Activated T-cell treated with anti-CD3 and anti-CD28 coated beads for 48 hours (primary cell): ENCODE measurements around the gene DLG5.

Experiments used
- DNase-seq: peaks from one replicate; pipeline ENCODE4 v3.0.0-alpha.2; 2020; ENCODE audit warnings: low read depth

The DLG5 gene

DNA sequence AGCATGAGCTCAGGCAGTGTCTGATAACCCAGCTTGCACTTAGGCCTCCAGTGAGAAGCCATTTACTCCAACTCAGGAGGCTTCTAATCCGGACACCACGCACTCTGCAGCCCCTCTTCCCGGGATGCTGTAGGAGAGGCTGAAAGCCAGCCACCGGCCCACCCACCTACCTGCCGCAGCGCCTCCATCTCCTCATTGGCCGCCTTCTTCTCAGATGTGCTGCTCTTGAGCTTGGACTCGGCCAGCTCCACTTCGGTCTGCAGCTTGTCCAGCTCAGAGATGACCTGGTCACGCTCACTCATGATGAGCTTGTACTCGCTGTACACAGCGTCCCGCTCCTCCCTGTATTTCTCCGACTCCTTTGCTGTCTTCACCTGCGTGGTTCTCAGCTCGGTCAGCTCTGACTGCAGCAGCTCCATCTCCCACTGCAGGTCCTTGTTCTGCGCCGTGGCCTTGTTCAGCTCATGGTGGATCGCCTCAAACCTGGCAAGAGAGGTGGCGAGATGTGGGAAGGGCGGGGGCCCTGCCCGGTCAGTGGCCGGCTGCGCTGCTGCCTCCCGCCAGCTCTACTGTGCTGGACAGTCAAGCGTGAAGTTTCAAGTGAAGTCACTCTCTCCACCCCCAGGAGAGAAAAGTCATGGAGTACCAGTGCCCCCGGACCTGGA lies 84.7 kb downstream of the DLG5 start:
- no peak for DNase-seq

DNA sequence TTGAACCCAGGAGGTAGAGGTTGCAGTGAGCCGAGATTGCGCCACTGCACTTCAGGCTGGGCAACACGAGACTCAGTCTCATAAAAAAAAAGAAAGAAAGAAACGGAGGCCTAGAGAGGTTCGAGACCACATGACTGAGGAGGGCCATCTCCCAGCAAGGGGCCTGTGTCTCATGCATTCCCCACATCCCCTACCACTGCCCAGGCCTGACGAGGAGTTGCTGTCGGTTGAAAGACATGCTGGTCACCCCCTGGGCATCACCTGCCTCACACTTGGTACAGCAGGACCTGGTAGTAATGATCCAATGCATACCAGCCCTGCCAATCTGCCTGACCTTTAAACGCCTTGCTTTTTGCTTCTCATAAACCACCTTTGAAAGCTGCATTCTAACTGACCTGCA lies 85.9 kb downstream of the DLG5 start:
- DNase-seq = no peak

DNA sequence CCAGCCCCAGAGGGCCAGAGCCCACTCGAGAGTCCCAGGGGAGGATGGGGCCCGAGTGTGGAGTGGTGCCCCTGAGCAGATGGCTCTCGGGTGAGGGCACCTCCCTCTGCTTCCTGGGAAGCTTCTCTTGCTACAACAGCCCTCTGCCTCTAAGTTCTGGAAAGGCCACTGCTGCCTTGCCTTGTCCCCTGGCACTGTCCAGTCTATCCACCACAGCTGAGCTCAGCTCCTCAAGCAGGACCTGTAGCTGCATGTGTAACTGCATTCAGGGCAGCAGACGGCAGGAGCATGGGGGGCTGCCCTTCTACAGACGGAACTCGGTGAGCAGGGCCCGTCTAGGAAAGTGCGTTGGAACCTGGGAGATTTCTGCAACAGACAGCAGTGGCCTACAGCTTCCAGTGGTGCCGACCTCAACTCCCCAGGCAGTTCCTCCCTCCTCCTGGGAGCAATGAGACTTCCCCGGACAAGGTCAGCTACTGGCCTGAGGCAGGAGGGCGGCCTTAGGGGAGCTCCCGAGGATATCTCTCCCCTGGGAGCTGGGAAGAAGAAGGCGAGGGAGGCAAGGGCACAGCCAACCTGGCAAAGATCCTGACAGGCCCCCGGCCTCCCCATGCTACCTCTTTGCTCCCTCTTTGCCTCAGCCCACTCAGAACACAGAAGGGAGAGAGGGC lies 88.5 kb downstream of the DLG5 start:
- DNase-seq = no peak

DNA sequence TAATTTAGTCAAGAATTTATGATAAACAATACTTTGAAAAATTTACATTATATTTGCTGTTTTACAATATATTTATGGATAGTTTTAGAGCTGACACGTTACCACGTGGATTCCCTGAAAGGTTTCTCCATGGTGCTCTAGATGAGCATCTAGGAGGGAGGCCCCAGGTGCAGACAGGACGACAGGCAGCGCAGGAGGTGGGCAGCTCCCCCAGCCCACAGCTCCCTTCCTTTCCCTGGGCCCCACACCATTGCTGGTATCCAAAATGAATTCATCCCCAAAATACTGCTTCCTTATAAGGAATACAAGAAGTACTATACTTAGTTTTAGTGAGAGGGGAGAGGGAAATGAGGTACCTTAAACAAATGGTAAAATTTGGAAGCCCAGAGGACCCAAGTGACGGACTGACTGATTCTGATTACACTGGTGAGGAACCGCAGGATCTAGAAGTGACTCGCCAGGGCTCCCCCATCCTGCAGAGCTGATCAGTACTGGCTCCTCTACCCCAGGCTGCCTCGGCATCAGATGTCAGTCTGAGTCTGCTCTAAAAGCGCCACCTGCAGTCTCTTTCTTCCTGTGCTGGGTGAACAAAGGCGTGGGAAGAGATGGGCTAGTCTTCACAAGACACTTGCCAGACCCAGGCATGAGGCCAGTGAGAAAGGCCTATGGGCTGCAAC lies 89.2 kb downstream of the DLG5 start:
- DNase-seq = peak; percentile 54

DNA sequence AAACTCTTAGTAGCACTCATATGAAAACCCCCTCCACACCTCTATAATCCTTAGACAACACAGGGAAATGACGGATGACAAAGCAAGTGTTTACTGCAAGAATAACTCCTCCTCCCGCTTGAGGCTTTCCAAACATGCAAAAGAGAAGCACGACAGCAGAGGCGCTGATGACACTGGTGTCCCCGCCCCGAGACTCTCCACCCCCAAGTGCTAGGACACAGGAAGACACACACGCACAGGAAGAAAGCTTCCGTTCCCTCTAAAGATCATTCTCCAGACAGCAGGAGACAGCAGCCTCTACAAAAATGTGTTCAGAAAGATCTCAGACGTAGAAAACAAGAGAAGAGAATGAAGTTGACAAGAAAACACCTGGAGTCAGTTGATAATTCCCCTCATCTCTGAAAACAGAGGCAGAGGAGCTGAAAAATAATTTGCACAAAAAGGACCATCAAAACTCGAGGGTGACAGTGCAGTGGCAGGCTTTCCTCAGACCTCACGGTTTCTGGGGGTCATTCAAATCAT lies 90.2 kb downstream of the DLG5 start:
- DNase-seq = peak; percentile 43

DNA sequence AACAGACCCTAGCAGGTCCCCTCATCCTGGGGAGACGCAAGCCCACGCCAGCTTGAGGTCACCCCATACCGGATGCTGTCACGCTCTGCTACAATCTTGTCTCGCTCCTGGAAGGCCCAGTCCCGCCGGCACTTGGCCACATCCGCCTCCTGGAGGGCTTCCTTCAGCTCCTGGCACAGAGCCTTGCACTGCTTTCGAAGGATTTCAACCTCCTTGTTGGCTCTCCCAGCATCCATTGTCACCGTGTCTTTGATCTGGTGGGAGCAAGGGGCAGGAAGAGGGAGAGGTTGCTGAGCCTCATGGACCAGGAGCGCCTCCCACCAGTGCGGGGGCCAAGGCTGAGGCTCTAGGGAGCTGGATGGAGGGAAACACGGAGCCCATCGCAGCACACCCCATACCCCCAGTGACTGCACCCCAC lies 90.9 kb downstream of the DLG5 start:
- no peak for DNase-seq

DNA sequence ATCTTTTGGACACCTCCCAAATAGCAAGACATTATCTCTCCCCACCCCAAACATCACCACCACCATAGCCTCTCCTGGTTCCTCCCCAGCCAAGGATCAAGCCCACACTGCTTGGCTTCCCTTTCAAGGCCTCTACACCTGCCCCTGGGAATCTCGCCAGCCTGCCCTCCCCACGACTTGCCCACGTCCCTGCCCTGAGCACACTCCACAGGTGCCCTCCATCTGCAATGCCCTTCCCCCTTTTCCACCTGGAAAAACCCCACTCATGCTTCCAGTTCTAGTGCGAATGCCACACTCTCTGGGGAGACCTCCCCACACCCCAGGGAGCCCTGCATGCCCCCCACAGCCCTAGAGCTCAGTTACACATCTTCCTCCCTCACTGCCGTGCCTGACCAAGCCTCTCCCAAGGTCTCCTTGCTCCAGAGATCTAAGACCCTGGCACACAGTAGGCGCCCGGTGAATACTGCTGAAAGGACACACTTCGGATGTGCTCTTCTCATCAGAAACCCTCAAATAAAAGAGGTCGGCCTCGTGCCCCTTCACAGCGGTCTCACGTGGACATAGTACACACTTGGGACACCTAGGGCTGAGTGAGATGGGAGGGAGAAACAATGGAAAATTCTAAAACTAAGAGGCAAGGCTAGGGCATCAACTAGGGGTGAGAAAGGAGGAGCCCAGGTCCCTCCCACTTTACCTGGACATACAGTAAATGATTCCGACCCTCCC lies 91.4 kb downstream of the DLG5 start:
- no peak for DNase-seq

DNA sequence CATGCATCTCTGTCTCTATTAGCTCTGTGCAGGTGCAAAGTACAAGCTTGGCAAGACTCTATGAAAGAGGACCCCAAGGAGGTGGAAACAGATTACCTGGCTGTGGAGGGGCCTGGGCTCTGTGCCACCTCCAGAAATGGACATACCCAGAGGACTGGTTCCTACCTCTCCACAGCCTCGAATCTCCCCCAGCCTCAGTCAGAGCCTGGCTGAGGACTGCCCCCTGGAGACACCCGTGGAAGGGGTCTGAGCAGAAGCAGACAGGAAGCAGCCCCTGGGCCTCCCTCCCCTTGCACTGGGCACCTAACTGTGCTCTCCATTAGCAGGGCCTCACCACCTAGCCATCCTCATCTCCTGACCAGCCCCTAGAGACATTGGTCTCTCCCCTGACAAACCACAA lies 92.0 kb downstream of the DLG5 start:
- no peak for DNase-seq

DNA sequence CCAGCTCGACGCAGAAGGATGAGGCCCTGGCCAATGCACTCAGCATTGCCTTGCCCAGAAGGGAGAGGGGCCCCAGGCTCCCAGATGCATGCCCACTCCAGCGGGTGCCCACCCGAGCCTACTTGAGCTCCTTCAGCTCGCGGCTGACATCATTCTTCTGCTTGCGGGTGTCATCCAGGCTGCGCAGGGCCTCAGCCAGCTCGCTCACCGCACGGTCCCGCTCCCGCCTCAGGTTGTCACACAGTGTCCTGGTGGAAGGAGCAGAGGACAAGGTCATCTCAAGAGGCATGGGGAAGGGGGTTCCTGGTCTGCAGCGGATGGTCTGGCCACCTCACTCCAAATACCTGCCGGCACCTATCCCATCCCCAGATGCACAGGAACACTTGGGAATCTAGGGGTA lies 92.8 kb downstream of the DLG5 start:
- no peak for DNase-seq

DNA sequence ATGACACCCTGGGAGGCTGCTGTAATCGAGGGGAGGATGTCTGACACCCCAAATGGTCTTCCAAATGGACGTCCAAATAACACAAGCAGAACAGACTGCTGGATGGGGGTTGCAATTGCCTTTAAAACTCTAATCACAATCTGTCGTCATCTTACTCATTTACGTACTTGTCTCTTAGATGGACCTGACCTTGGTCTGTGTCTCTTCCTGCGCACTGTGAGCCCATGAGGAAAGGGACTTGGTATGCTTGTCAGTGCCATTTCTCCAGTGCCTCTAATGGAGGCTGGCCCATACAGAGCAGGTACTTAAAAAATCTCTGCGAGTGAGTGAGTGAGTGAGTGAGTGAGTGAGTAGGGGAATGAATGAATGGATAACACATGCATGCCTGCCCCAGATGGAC lies 93.3 kb downstream of the DLG5 start:
- no peak for DNase-seq

DNA sequence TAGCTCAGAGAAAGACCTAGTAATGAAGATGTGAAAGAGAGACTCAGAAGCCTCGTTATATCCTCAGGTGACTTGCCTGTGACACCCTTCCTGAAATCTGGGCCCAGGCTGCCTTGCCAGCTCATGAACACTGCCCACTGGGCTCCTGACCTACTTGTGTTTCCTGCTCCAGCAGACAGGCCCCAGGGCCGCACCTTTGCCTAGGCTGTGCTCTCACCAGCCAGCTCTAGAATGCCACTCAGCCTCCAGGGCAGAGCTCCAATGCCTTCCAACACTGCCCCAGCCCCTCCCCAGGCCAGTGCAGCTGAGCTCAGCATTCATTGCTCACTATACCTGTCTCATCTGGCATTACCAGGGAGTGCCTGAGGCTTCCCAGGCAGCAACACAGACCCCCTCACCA lies 94.3 kb downstream of the DLG5 start:
- DNase-seq = no peak

DNA sequence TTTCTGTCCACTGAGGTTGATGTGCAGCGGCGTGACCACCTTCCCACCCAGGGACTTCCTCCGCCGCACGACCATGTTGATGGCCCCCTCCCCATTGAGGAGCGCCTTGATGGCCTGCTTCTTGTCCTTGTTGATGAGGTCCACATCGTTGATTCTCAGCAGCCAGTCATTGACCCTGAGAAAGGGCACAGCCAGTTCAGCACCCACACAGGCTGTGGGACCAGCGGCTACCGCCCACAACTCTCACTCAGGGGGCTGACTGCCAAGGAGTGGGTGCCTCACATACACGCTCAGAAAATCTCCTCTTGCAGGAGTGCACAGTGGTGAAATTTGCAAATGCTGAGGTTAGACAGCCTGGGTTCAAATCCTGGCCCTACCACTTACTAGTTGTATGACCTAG lies 97.2 kb downstream of the DLG5 start:
- no peak for DNase-seq

DNA sequence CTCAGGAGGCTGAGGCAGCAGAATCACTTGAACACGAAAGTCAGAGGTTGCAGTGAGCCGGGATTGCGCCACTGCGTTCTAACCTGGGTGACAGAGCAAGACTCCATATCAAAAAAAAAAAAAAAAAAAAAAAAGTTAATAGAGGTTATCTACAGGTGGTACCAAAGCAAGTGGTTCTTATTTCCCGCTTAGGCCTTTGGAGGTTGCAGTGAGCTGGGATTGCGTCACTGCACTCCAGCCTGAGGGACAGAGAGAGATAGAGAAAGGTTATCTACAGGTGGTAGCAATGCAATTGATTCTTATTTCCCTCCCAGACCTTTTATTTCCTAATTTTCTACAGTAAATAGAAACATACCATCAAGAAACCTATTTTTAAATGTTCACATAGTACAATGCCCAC lies 98.2 kb downstream of the DLG5 start:
- DNase-seq = no peak

DNA sequence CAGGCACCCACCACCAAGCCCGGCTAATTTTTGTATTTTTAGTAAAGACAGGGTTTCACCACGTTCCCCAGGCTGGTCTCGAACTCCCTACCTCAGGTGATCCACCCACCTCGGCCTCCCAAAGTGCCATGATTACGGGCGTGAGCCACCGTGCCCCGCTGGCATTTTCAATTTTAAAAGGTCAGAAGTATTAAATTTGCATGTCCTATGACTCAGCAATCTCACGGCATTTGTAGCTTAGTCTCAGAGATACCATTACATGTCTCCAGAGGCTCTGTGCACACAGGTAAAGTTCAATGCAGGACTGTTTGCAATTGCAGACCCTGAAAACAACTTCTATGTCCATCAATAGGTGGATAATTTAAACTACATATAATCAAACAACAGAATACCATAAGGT lies 99.2 kb downstream of the DLG5 start:
- no peak for DNase-seq

DNA sequence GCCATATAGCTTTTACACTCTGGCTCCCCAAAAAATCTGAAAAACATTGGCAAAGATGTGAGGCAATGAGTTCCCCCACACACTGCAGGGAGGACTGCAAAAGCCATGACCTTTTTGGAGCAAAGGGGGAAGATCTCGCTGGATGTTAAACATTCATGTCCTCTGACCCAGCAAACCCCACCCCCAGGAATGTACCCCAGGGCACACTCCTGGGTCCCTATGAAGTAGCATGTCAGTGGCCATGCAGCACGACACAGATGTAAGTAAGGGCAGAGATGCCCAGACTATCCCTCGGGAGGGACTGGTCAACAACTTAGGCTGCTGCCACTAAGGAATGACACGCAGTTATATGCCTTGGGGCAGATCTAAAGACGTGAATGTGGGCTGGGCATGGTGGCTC lies 100.6 kb downstream of the DLG5 start:
- no peak for DNase-seq

DNA sequence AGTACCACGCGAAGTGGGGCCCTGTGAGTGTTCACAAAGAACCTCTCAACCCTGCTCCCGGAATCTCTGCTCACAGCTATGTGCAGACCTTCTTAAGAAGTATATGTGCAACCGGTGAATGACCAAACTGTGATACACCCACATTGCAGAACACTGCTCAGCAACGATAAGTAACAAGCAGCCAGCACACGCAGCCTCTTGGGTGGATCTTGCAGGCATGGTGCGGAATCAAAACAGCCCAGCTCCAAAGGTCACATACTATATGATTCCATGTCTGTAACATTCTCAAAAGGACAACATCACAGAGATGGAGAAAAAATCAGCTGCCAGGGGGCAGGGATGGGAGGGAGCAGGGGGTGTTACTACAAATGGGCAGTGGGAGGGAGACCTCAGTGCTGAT lies 101.6 kb downstream of the DLG5 start:
- no peak for DNase-seq

DNA sequence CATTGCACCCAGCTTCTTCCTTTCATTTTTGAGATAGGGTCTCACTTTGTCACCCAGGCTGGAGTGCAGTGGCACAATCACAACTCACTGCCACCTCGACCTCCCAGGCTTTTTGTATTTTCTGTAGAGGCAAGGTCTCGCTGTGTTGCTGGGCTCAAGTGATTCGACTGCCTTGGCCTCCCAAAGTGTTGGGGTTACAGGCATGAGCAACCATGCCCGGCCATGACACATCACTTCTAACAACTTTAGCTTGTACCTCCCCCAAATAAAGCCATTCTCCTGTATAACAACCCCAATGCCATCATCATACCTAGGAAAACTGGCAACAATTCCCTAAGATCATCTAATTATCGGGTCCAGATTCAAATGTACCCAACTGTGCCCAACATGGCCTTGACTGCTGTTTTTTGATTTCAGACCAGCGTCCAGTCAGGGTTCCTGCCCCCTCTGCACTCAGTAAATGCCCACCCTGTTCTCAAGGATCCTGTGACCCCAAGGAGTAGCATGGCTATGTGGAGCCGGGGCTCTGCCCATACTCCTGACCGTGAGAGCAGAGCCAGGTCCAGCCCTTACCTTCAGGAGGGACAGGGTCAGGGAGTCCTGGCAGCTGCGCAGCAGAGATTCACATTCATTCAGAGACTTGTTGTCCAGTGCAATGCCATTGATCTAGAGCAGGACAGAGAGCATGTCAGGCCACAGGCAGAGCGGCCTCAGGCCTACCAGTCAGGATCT lies 102.6 kb downstream of the DLG5 start:
- no peak for DNase-seq

DNA sequence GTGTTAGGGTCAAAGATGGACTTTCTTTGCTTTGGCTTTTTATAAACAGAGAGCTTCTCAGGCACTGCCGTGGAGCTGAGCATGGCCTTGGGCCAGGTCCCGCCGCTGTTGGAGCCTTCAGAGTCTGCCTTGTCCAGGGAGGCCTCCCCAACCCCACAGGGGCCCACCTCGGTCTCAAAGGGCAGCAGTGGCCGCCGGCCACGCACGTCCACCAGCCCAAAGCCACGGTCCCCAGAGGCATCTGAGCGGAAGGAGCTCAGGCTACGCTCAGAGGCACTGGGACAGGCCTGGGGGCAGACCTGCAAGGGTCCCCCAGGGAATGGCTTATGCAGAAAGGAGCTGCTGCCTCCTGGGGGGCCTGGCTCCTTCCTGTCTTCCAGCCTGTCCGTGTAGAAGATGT lies 105.0 kb downstream of the DLG5 start:
- no peak for DNase-seq

DNA sequence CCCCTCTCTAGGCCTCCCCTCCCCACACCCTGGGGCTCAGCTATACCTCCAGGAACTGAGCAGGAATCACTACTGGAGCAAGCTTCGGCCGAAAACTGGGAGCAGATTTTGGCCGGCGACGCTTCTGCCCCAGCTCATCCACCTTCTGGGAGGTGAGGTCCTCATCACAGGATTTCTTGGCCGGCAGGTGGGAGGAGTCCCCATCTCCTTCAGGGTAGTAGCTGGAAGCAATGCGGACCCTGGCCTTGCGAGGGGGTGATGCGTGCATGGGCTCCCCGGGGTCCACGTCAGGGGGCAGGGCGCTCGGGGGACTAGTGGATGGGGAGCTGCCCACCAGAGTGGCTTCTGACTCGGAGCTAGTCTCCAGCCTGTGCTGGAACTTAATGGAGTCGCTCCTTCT lies 105.5 kb downstream of the DLG5 start:
- DNase-seq = no peak

DNA sequence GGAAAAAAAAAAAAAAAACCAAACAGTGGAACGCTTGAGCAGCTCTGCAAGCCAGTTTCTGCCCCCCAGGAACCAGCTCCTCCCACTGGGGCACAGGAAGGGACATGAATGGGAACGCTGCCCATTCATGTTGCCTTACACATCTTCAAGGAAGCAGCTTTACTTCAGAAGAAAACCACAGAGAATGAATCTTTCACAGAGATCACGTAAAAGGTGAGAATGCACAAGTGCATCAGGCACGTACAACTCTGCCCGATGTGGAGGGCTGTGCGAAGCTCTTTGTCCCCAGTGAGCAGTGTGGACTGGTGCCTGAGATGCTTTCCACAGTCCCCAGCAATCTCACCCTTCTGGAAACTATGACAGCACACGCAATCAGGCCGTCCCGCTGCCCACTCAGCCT lies 106.2 kb downstream of the DLG5 start:
- peak; percentile 3 for DNase-seq

DNA sequence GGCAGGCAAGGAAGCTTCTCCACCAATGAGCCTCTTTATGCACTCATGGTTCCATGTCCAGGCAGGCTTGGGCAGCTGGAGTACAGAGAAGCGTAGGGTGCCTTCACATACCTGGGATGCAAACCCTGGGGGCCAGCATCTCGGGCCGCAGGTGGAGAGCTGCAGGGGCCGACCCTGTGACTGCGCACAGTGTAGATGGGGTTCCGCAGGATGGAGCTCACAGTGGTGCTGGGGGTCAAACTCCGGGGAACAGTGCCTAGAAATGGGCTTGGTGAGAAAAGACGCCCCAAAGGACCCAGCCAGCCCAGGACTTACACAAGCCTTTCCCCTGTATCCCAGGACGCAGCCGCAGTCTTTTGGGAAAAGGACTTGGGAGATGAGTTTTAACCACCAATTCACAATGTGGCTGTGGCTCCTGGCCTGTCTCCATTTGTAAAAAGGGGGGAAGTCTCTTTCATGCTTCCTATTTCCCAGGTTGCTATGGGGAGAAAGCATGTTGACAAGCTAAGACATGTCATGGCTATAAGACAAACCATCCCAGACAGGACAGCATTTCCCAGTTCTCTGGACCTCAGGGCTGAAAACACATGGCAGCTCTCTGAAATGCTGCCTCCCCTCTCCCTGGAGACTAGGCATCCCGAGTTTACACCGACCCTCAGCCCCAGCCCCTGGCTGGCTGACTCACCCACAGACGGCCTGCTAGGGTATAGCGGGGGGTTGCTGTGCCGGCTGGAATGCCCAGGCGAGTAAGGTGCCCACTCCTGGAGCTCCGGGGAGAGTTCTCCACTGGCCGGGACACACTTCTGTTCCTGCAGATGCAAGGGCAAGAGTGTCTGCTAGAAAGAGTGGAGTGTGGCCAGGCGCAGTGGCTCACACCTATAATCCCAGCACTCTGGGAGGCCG lies 107.1 kb downstream of the DLG5 start:
- no peak for DNase-seq
